GM10266 (cell line): Measurements from ENCODE around the gene BTLA.

Experiments used
- DNase-seq: peaks from one replicate; pipeline ENCODE4 v3.0.0; 2012; ENCODE audit errors: extremely low spot score
- CTCF ChIP-seq: IDR thresholded peaks from 2 replicates; pipeline ENCODE4 v1.5.1; 2012; ENCODE audit warnings: mild to moderate bottlenecking, low read depth; ENCODE audit not compliant: control insufficient read depth, insufficient read depth; ENCODE audit errors: missing control alignments

The BTLA gene

GRCh38 chr3:112417696-112418318, 81.5 kb downstream of the BTLA start:
- no peak for DNase-seq
- no peak for TF ChIP-seq CTCF

- TF ChIP-seq CTCF = no peak
- no peak for DNase-seq
These were observed 82.7 kb downstream of the BTLA start for GRCh38 chr3:112416391-112417212.

- DNase-seq = no peak
- no peak for TF ChIP-seq CTCF
These were observed 83.9 kb downstream of the BTLA start for GRCh38 chr3:112415390-112415789.
